ENCODE results near the gene LTBP4.
A peak's percentile ranks its signal among the peaks of the same experiment; 100 is the strongest.
"Not testable (repeated sequence)": the region's sequence is repeated elsewhere in the genome, so short reads cannot be mapped to it uniquely, and the experiment has no call there.

The LTBP4 gene, protein sequence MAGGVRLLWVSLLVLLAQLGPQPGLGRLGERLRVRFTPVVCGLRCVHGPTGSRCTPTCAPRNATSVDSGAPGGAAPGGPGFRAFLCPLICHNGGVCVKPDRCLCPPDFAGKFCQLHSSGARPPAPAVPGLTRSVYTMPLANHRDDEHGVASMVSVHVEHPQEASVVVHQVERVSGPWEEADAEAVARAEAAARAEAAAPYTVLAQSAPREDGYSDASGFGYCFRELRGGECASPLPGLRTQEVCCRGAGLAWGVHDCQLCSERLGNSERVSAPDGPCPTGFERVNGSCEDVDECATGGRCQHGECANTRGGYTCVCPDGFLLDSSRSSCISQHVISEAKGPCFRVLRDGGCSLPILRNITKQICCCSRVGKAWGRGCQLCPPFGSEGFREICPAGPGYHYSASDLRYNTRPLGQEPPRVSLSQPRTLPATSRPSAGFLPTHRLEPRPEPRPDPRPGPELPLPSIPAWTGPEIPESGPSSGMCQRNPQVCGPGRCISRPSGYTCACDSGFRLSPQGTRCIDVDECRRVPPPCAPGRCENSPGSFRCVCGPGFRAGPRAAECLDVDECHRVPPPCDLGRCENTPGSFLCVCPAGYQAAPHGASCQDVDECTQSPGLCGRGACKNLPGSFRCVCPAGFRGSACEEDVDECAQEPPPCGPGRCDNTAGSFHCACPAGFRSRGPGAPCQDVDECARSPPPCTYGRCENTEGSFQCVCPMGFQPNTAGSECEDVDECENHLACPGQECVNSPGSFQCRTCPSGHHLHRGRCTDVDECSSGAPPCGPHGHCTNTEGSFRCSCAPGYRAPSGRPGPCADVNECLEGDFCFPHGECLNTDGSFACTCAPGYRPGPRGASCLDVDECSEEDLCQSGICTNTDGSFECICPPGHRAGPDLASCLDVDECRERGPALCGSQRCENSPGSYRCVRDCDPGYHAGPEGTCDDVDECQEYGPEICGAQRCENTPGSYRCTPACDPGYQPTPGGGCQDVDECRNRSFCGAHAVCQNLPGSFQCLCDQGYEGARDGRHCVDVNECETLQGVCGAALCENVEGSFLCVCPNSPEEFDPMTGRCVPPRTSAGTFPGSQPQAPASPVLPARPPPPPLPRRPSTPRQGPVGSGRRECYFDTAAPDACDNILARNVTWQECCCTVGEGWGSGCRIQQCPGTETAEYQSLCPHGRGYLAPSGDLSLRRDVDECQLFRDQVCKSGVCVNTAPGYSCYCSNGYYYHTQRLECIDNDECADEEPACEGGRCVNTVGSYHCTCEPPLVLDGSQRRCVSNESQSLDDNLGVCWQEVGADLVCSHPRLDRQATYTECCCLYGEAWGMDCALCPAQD (N-terminal part only)

GRCh38 chr19:40601134-40601974 is at the start of gene LTBP4:
Gene LTBP4, plus strand, starts transcription at chr19:40601369. Its CDS starts 19 bp downstream, at chr19:40601388.
- DNase-seq: peak; percentile 22

DNA sequence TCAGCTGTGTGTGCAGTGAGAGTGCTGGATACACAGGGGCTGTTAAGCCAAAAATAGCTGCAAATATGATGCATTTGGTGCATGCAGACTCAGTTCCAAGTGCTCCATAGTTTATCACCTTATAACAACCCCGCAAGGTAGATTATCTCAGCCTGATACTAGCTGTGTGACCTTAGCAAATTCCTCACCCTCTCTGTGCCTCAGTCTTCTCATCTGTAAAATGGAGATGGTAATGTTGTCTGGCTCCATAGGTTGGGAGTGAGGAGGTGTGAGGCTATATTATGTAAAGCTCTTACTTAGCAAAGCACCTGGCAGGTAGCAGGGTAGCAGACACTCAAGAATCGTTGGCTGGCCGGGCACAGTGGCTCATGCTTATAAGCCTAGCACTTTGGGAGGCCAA is 48.3 kb upstream of the LTBP4 start:
- no peak for DNase-seq

DNA sequence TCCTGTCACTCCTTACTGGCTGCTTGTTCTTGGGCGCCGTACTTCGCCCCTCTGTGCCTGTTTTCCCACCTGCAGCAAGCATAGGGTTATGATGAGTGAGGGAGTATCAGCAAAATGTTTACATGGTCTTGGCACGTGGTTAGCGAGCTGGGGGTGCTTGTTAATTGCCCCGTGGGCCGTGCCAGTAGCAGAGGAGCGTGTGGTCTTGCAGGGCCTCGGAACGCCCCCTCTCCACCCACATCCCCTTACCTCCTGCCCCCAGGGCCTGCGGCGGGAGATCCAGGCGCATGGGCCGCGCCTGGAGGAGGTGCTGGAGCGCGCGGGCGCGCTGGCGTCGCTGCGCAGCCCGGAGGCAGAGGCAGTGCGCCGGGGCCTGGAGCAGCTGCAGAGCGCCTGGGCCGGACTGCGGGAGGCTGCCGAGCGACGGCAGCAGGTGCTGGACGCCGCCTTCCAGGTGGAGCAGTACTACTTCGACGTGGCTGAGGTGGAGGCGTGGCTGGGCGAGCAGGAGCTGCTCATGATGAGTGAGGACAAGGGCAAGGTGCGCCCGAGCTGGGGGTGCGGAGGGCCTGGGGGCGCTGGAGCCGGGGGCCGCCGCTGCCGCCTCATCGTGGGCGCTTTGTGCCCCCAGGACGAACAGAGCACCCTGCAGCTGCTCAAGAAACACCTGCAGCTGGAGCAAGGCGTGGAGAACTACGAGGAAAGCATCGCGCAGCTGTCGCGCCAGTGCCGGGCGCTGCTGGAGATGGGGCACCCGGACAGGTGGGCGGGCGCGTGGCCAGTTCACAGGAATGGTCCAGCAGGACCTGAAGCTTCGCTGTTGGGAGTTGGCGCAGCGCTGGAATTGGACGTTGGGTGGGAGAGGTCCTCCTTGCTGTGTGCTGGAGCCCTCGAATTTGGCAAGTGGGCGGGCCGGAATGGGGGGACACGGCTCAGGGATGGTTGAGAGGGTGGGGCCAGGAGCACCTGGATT is 47.0 kb upstream of the LTBP4 start:
- DNase-seq: no peak

GRCh38 chr19:40555978-40556689 is 45.0 kb upstream of the LTBP4 start:
- DNase-seq: no peak

DNA sequence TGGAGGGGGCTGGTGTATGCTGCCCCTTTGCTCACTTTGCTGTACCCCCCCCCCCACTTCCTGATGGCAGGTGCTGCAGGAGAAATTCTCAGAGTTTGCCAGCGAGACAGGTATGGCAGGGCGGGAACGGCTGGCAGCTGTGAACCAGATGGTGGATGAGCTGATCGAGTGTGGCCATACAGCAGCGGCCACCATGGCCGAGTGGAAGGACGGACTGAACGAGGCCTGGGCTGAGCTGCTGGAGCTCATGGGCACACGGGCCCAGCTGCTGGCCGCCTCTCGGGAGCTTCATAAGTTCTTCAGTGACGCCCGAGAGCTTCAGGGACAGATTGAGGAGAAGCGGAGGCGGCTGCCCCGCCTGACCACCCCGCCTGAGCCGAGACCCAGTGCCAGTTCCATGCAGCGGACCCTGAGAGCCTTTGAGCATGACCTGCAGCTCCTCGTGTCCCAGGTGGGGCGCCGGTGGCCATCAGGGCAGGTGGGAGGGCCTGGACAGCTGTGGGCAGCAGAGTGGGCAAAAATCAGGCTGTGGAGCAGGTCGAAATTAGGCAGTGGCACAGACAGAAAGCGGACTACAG is 44.1 kb upstream of the LTBP4 start:
- no peak for DNase-seq

GRCh38 chr19:40559394-40559793 is 41.8 kb upstream of the LTBP4 start:
- no peak for DNase-seq

GRCh38 chr19:40560092-40560507 is 41.1 kb upstream of the LTBP4 start:
- no peak for DNase-seq

GRCh38 chr19:40561947-40562346 is 39.2 kb upstream of the LTBP4 start:
- no peak for DNase-seq

DNA sequence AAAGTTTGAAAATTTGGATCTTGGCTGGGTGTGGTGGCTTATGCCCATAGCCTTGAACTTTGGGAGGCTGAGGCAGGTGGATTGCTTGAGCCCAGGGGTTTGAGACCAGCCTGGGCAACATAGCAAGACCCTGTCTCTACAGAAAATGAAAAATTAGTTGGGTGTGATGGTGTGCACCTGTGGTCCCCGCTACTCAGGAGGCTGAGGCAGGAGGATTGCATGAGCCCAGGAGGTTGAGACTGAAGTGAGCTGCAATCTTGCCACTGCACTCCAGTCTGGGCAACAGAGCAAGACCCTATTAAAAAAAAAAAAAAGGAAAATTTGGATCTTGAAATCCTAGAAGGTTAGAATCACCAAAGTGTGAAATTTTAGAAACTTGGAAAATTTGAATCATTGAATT is 36.6 kb upstream of the LTBP4 start:
- DNase-seq: not testable (repeated sequence)

- DNase-seq: no peak
These were observed 35.8 kb upstream of the LTBP4 start for GRCh38 chr19:40565355-40565754.

DNA sequence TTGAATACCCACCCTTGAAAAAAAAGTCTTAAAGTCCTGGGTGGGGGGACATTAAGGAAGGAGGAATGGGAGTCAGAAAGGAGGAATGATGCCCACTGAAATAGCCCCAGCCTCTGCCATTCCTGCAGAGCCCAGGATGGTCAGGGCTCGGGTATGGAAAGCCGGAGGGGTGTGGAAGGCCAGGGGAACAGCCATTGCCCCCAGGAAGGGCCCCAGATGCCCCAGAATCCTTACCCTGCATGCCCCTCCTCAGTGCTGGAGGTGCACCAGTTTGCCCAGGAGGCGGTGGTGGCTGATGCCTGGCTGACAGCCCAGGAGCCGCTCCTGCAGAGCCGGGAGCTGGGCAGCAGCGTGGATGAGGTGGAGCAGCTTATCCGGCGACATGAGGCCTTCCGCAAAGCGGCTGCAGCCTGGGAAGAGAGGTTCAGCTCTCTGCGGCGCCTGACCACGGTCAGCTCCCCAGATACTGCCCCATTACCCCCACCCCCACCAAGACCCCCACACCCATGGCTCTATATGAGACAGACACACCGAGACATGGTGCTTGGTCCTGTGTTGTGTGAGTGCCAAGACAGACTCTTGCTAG is 35.2 kb upstream of the LTBP4 start:
- no peak for DNase-seq

DNA sequence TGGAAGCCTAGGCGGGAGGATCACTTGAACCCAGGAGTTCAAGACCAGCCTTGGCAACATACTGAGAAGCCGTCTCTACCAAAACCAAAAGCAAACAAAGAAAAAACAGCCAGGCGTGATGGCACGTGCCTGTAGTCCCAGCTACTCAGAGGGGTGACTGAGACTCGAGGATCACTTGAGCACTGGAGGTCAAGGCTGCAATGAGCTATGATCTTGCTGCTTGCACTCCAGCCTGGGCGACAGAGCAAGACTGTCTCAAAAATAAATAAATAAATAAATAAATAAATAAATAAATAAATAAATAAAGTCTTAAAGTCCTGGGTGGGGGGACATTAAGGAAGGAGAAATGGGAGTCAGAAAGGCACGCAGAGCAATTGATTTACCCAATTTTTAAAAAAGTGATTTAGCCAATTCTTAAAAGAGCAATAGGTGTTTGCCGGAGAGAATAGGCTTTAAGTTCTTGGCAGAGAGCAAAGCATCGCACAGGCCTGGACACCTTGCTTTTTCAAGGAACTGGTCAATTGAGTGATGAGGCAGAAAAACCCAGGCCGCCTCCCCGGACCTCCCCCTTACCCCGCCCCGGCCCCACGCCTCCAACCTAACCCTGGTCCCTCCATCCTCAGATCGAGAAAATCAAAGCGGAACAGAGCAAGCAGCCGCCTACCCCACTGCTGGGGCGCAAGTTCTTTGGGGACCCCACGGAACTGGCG is 34.0 kb upstream of the LTBP4 start:
- no peak for DNase-seq

DNA sequence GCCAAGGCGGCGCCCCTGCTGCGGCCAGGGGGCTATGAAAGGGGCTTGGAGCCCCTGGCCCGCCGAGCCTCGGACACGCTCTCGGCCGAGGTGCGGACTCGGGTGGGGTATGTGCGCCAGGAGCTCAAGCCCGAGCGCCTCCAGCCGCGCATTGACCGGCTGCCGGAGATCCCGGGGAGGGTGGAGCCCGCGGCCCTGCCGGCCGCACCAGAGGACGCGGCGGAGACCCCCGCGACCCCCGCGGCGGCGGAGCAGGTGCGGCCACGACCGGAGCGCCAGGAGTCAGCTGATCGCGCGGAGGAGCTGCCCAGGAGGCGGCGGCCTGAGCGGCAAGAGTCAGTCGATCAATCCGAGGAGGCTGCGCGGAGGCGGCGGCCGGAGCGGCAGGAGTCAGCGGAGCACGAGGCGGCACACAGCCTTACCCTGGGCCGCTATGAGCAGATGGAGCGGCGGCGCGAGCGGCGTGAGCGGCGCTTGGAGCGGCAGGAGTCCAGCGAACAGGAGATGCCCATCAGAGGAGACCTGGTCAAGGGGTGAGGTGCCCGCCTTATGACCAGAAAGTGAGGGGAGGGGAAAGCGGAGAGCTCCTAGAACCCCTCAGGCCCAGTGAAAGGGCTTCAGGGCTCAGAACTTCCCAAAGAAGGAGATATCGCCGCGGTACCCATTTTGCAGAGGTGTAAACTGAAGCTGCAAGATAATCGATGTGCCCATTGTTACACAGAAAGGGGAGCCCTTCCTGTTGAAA is 33.2 kb upstream of the LTBP4 start:
- no peak for DNase-seq

GRCh38 chr19:40570313-40571004 is 30.7 kb upstream of the LTBP4 start:
- peak; percentile 99 for DNase-seq

GRCh38 chr19:40571005-40571318 is 30.2 kb upstream of the LTBP4 start:
- no peak for DNase-seq

- DNase-seq: no peak
These were observed 29.2 kb upstream of the LTBP4 start for GRCh38 chr19:40571831-40572495.

- DNase-seq: no peak
These were observed 25.8 kb upstream of the LTBP4 start for GRCh38 chr19:40575326-40575725.
